GM04503 (cell line): Measurements from ENCODE around the gene FKBP2.

Experiments used
- DNase-seq: peaks from one replicate; pipeline ENCODE4 v3.0.0-alpha.2; 2012; ENCODE audit warnings: low read depth

FKBP2 gene

DNA sequence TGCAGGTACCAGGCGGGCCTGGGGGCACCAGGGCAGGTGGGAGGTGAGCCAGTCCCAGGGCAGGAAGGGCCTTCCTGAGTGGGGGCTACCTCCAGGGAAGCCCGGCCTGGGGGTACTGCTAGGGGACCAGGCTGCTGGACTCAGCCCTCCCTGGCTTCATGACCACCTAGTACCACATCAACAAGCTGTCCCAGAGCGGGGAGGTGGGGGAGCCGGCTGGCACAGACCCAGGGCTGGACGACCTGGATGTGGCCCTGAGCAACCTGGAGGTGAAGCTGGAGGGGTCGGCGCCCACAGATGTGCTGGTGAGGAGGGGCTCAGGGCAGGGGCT lies 21.6 kb upstream of the FKBP2 start:
- DNase-seq = no peak

DNA sequence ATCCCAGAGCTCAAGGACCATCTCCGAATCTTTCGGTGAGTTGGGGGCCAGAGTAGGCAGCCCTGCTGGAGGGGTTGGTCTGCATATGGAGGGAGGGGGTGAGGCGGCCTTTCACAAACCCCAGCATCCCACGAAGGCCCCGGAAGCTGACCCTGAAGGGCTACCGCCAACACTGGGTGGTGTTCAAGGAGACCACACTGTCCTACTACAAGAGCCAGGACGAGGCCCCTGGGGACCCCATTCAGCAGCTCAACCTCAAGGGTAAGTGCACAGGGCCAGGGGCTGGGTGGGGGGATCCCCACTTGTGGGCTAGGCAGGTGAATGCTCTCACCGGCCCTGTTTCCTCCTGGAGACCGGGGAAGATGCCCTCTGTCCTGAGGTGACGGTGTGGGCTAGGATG lies 21.1 kb upstream of the FKBP2 start:
- no peak for DNase-seq

DNA sequence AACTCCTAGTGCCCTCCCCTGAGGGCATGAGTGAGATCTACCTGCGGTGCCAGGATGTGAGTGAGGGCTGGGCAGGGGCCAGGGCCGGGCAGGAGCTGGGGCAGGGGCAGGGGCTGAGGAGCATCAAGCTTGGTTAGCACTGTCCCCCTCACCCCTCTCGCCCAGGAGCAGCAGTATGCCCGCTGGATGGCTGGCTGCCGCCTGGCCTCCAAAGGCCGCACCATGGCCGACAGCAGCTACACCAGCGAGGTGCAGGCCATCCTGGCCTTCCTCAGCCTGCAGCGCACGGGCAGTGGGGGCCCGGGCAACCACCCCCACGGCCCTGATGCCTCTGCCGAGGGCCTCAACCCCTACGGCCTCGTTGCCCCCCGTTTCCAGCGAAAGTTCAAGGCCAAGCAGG lies 20.6 kb upstream of the FKBP2 start:
- no peak for DNase-seq

DNA sequence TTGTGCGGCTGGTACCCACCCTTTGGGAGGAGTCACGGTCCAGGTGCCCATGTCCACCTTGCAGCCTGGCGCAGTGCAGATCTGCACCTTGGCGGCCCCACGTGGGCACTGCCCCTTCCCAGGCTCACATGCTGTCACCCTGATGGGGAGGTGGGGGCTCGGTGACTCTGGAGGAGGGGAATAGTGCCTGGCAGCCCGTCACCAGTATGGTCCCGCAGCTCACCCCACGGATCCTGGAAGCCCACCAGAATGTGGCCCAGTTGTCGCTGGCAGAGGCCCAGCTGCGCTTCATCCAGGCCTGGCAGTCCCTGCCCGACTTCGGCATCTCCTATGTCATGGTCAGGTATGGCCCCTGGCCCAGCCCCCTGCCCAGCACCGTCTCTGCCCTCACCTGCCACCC lies 20.1 kb upstream of the FKBP2 start:
- DNase-seq = no peak

DNA sequence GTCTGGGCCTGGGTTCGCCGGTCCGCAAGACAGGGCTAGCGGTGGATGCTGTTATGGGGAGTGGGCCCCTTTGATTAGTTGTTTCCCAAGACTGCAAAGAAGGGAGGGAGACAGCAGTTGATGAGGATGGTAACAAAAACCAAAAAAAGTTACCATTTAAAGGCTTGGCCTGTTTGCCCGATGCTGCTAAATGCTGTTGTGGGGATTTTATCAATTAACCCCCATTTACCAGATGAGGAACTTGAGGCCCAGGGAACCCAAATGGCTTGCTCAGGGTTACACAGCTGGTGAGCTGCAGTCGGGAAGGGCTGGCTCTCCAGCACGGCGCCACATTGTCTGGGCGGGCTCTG lies 18.3 kb upstream of the FKBP2 start:
- no peak for DNase-seq

DNA sequence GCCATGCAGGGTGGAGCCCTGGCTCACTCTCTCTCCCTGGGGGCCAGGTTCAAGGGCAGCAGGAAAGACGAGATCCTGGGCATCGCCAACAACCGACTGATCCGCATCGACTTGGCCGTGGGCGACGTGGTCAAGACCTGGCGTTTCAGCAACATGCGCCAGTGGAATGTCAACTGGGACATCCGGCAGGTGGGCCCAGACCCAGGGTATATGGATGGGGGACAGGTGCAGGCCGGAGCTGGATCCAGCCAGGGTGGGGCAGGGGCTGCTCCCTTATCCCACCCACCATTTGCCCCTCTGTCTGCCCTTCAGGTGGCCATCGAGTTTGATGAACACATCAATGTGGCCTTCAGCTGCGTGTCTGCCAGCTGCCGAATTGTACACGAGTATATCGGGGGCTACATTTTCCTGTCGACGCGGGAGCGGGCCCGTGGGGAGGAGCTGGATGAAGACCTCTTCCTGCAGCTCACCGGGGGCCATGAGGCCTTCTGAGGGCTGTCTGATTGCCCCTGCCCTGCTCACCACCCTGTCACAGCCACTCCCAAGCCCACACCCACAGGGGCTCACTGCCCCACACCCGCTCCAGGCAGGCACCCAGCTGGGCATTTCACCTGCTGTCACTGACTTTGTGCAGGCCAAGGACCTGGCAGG lies 17.8 kb upstream of the FKBP2 start:
- no peak for DNase-seq

DNA sequence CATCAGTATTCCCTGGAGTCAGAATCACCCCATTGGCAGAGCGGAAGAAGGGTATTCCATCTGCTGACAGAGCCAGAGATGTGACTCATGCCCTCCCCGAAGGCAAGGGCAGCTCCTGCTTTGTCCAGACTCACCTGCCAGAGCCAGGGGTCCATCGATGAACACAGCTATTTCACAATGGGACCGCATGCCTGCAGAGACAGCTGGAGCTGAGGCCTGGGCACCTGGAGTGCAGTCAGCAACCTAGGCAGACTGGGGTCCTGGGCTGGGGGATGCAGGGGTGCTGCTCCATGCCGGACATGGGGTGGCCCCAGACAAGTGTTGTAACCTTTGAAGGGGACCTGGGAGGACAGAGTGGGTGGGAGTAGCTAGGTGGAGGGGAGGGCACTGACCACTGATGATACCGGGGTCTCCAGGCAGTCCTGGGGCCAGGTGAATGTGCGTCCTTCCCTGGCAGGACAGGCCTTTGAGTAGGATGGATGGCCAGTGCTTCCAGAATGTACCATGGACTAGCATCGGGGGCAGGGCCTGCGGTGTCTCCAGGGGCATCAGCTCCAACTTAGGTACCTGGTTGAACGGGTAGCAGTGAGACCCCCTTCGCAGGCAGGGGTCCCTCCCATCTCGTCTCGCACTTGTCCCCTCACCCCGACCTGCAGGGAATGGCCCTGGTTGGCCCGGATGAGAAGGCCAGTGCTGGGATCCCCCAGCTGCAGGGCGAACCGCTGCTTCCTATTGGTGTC lies 16.6 kb upstream of the FKBP2 start:
- no peak for DNase-seq

DNA sequence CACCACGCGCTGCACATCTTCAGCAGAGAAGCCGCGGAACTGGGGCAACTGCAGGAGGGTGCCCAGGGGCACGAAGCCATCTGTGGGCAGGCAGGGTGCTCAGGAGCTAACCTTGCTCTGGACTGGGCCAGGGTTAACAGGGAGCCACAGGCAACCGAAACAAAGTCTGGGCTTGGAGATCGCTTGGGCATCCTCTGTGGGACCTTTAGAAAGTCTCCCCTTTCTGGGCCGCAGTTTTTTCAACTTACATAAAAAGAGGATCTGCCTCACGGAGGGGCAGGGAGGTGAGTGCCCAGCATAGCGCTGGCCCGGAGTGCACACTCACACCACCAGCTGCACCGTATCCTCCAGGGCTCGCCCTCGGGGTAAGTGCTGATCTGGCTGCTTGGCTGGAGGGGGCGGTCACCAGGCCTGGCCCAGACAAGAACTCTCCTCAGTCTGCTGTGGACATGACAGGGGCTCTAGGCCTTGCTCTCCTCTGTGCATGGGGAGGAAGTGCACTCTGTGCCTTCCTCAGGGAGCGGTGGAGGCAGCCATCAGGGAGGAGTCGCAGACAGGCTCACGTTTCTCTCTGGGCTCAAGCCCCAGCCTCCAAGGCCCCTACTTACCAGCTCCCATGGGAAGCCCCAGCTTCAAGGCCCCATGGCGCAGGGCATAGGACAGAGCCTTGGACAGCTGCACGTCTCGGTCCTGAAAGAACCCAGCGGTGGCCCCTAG lies 15.8 kb upstream of the FKBP2 start:
- no peak for DNase-seq

DNA sequence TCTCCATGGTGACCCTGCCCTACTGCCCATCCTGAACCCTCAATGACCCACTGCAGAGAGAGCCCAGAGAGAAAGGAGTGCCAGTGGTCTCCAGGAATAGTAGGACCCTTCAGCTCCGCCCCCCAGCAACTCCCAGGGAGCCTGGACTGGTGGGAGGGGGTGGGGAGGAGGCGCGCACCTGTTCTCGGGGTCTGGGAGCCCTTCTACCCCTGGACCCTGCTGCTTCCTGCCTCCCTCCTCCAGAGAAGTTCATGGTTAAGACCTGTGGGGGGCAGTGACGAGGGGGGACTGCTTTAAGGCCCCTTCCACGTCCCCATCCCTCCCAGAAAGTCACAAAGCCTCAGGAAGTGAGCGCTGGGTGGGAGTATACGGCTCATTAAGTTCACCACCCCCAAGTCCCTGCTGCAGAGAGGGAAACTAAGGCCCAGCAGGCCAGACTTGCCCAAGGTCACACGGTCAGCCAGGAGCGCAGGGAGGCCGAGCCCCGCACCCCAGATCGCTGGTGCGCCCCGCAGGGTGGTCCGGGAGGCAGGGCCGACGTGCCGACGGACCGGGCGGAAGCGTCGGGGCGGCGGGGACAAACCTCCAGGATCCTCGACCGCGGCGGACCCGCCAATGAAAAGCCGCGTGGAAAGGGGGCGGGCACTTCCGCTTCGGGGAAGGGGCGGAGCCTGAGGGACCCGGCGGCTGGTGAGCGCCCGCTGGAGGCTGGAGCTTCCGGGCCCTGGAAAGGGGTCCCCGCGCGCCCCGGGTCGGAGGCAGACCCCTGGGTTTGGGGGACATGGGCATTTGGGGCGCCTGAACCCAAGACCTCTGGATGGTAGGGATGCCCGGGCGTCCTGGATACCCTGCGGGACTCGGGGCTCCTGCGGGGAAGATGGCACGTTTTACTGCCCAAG lies 15.0 kb upstream of the FKBP2 start, which contains the start of the genes NUDT22 and TRPT1:
TSS of gene NUDT22 (plus strand) at position 667 of the 899 bp plus-strand sequence. CDS start 379 bp downstream, outside the sequence.
TSS of gene TRPT1 (minus strand) at position 579 of the 899 bp plus-strand sequence. CDS start at position 253, 326 bp downstream.
- DNase-seq = no peak

DNA sequence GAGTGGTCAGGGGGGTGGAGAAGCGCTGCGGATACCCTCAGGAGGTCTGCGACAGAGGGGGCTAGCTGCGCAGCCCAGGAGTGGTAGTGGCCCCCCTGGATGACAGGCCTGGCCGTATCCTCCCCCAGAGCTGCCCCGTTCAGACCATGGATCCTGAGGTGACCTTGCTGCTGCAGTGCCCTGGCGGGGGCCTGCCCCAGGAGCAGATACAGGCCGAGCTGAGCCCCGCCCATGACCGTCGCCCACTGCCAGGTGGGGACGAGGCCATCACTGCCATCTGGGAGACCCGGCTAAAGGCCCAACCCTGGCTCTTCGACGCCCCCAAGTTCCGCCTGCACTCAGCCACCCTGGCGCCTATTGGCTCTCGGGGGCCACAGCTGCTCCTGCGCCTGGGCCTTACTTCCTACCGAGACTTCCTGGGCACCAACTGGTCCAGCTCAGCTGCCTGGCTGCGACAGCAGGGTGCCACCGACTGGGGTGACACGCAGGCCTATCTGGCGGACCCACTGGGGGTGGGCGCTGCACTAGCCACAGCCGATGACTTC lies 14.3 kb upstream of the FKBP2 start:
- DNase-seq = no peak

DNA sequence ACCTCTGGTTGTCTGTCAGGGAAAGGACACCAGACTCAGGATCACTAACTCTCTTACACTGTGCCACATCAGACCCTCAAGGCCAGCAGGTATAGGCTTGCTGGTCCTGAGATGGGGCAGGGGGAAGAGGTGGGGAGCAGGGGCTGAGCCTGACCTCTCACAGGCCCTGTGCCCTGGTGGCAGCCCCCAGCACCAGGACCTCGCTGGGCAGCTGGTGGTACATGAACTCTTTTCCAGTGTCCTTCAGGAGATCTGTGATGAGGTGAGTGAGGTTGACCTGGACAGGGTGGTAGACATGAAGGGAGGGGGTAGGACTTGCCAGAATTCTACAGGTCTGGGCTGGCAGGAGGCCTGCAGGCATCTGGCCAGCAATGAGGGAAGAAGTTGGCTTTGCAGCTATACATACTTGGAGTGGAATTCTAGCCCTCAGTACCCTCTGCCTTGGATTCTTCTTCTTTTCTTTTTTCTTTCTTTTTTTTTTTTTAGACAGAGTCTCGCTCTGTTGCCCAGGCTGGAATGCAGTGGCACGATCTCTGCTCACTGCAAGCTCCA lies 13.4 kb upstream of the FKBP2 start:
- no peak for DNase-seq

DNA sequence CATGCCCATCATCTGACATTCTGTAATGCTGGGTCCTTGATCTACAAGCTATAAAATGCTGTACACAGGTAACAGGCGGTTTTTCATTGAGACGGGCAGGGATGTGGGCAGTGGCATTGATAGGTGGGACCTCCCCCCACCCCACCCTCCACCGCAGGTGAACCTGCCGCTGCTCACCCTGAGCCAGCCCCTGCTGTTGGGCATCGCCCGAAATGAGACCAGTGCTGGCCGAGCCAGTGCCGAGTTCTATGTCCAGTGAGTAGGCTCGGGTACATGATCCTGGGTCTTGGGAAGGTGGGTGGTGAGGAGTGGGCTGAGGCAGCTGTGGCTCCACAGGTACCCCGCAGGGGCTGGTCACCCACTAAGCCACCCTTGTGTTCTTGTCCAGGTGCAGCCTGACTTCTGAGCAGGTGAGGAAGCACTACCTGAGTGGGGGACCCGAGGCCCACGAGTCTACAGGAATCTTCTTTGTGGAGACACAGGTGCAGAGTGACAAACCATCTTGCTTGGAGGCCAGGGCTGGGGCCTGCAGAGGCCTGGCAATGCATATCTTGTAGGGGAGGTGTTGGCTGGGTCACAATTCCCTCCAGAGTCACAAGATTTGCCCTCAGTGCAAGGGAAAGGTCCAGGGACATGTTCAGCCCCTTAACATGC lies 11.7 kb upstream of the FKBP2 start:
- DNase-seq = no peak

DNA sequence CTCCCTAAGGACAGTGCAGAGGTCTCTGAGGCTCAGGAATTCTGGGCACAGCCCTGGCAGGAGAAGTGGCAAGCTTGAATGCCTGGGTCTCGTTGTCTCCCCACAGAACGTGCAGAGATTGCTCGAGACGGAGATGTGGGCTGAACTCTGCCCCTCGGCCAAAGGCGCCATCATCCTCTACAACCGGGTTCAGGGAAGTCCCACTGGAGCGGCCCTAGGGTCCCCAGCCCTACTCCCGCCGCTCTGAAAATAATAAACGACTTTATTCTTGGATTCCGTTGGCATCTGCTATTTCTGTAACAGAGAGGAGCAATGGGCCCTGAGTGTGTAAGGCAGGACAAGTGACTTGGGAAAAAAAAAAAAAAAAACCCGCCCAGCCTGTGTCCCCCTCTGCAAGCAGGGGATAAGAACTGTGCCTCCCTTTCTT lies 11.1 kb upstream of the FKBP2 start:
- DNase-seq = no peak

DNA sequence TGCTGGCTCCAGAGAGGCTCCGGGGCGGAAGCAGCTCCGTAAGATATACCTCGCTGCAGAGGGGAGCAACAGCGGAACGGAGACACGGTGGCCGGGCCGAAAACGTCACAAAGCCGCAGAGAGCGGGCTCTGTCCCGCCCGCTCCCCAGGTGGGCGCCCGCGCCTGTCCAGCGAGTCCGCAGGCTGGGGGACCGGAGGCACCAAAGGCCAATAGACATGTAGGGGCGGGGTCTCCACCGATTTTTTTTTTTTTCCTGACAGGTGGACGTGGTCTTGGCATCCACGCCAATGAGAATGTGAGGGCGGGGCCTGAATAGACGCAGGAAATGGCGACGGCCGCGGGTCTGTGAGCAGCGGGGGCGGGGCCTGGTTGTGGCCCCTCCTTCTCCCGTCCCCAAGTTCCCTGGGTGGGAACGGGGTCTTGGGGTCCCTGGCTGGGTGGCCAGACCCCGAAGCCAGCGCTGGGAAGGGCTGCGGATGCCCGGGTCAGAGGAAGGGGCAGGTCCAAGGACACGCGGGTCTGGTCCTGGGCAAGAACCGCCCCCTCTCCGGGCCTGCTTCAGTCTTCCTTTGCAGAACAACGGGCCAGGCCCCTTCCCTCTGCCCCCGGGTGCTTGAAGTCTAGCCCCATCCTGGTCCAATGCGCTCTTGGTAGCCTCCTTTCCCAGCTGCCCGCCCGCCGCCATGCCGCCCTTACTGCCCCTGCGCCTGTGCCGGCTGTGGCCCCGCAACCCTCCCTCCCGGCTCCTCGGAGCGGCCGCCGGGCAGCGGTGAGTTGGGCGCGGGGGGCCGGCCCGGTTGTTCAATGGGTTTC lies 10.5 kb upstream of the FKBP2 start, which contains the start of gene DNAJC4:
TSS of gene DNAJC4 (plus strand) at position 378 of the 814 bp plus-strand sequence. CDS start at position 685, 307 bp downstream.
- no peak for DNase-seq

DNA sequence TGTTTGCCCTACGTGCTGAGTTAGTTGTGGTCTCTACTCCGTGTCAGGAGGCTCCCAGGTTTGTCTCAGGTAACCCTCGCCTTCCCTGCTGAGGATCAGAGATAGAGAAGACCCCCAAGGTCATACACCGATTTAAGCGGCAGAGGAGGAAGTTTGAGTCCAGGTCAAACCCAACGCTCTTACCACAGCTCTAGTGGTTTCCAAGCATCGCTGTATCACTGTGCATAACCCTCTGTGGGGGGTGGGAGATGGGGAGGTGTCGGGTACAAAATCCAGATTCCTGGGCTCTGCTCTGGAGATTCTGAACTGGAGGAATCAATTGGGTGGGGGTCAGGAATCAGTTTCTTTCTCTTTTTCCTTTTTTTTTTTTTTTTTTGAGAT lies 9.9 kb upstream of the FKBP2 start:
- DNase-seq = no peak

DNA sequence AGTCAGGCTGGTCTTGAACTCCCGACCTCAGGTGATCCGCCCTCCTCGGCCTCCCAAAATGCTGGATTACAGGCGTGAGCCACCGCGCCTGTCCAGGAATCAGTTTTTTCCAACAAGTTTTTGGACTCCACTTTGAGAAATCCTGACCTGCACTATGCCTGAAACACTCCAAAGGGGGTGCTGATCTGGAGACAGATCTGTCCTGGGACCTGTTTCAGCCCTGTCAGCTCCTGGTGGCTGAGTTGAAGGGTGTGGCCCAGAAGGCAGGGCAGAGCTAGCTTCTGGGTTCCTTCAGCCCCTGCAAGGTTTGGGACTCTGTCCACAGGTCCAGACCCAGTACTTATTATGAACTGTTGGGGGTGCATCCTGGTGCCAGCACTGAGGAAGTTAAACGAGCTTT lies 9.3 kb upstream of the FKBP2 start:
- DNase-seq = no peak

DNA sequence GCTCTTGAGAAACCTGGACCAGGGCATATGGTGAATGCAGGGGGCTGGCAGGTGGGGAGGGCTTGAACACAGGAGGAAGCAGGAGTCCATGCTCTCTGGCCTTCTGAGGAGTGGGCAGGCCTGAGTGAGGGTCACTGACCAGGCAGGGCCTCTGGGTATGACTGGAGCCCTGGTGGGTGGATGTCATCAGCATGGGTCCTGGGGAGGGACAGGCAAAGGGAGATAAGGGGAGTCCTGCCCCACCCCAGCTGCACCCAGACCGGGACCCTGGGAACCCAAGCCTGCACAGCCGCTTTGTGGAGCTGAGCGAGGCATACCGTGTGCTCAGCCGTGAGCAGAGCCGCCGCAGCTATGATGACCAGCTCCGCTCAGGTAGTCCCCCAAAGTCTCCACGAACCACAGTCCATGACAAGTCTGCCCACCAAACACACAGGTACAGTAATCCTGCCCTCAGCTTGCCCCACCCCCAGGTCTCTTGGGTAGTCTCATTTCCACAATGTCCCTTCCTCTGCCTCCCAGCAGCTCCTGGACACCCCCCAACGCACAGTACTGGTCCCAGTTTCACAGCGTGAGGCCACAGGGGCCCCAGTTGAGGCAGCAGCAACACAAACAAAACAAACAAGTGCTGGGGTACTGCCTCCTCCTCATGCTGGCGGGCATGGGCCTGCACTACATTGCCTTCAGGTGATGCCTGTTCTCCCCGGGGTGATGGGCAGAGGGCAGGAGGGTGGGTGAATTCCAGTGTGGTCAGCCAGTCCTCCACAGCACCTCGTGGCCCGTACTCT lies 8.5 kb upstream of the FKBP2 start:
- no peak for DNase-seq

DNA sequence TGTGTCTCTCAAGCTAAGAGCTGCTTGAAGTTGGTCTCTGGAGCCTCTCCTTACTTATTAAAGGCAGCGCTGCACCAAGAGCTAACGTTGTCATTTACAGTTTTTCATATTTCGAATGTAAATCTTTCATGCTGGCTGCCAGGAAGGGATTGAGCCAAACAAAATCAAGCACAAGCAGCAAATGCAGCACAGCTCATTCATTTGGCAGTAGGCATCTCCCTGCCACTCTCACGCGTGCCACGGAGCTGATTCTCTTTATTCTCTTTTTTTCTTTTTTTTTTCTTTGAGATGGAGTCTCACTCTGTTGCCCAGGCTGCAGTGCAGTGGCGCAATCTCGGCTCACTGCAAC lies 8.0 kb upstream of the FKBP2 start:
- no peak for DNase-seq

DNA sequence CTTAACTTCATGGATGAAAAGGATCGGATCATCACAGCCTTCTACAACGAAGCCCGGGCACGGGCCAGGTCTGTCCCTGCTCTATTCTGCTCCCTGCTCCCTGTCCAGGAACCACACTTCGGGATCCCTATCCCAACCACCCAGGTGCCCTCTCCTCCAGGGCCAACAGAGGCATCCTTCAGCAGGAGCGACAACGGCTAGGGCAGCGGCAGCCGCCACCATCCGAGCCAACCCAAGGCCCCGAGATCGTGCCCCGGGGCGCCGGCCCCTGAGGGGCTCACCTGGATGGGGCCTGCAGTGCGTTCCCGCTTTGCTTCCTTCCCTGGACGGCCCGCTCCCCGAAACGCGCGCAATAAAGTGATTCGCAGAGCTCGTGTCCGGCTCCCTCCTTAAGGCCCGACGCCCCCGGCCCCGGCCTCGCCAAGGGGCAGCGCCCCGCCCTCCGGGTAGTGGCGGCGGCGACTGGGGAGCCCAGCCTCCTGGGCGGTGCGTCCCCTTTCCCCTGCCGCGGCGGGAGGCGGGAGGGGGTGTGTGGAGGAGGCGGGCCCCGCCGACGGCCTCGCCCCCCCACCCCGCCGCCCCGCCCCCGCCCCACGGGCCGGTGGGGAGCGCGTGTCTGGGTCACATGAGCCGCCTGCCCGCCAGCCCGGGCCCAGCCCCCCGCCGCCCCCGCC lies 6.8 kb upstream of the FKBP2 start, which contains the start of gene VEGFB:
TSS of gene VEGFB (plus strand) at position 672 of the 674 bp plus-strand sequence. CDS start 250 bp downstream, outside the sequence.
- no peak for DNase-seq
